K562 (cell line): Measurements from ENCODE around the gene UGT1A5. TPM values are rescaled to one million over a fixed set of nuclear protein-coding genes. Genes with fewer than 3 reads are reported as not detected.

ENCODE experiments used
- ATAC-seq: fragments of 200-7000 bp; cut with Tn5 transposase; 3 replicates; pipeline ENCODE4 v1.9.1; 2020; ENCODE audit warnings: moderate library complexity
- BruUV-seq: library from RNA; stranded (reverse); fragments of 400-500 nt; replicated peaks from 2 replicates; lab custom pipeline; 2021; lab: Mats Ljungman, UMichigan
- CTCF ChIA-PET: fragments of 300-600 bp; formaldehyde crosslinking; extraction: SDS; loops from one replicate; lab custom pipeline; 2021; ENCODE audit warnings: low intra/inter-chr PET ratio; lab: Yijun Ruan, JAX
- POLR2A ChIA-PET: fragments of 300-600, 350-650 bp; sonication (Branson Sonifier 250); formaldehyde crosslinking; extraction: SDS; loops from one replicate; lab custom pipeline; 2021; ENCODE audit warnings: antibody characterized with exemption, inconsistent platforms; lab: Yijun Ruan, JAX
- DNase-seq, 4 experiments: peaks; one replicate each; pipeline versions ENCODE4 v3.0.0 to v3.0.0-alpha.2; 2011 to 2018; ENCODE audit warnings: low spot score in 3 of 4, mixed read lengths in 3 of 4; ENCODE audit errors: extremely low read depth in 1 of 4
- FAIRE-seq: peaks from 2 replicates; lab custom pipeline; 2011; peaks lifted over from hg19 to GRCh38; lab: Jason Lieb, UNC
- H2AFZ ChIP-seq: 2 replicates; pipeline ENCODE4 v1.6.0; 2011; ENCODE audit warnings: low read depth, low read length, control low read depth, inconsistent platforms
- H3K27ac ChIP-seq: fragments of 200-600 bp; 3 replicates; pipeline ENCODE4 v1.8.0; 2011; ENCODE audit warnings: low read depth, mild to moderate bottlenecking, control low read depth, inconsistent platforms, low read length, moderate library complexity, mixed read lengths; ENCODE audit errors: extremely low read depth
- H3K27me3 ChIP-seq, 2 experiments: fragments of 300-600 bp in 1 of 2; 2 replicates in 1 of 2; 3 replicates in 1 of 2; pipeline versions ENCODE4 v1.6.0 to v1.8.0; 2011; ENCODE audit warnings: inconsistent platforms in 2 of 2, low read length in 2 of 2, mild to moderate bottlenecking in 1 of 2, mixed read lengths in 1 of 2, moderate library complexity in 1 of 2; ENCODE audit not compliant: control insufficient read depth in 2 of 2, insufficient read depth in 2 of 2
- H3K36me3 ChIP-seq: fragments of 300-600 bp; 3 replicates; pipeline ENCODE4 v1.8.0; 2011; ENCODE audit warnings: mild to moderate bottlenecking, low read length, inconsistent platforms; ENCODE audit not compliant: control insufficient read depth, insufficient read depth
- H3K4me1 ChIP-seq, 2 experiments: fragments of 200-600 bp in 1 of 2; replicated peaks in 1 of 2; 2 replicates in 1 of 2; 3 replicates in 1 of 2; pipeline versions ENCODE4 v1.5.1 to v1.8.0; 2011; ENCODE audit warnings: inconsistent platforms in 2 of 2, low read length in 2 of 2, mild to moderate bottlenecking in 1 of 2, mixed read lengths in 1 of 2, moderate library complexity in 1 of 2; ENCODE audit not compliant: control insufficient read depth in 2 of 2, insufficient read depth in 2 of 2
- H3K4me2 ChIP-seq: 2 replicates; pipeline ENCODE4 v1.6.1; 2011; ENCODE audit warnings: low read length, control low read depth, inconsistent platforms, mixed read lengths; ENCODE audit not compliant: insufficient read depth
- H3K4me3 ChIP-seq: fragments of 200-600 bp; sonication (generic), shearing (Covaris generic); 2 replicates; pipeline ENCODE4 v1.5.1; 2016; ENCODE audit warnings: control low read depth, inconsistent platforms
- H3K79me2 ChIP-seq: fragments of 200-600 bp; 3 replicates; pipeline ENCODE4 v1.8.0; 2011; ENCODE audit warnings: low read length, inconsistent platforms; ENCODE audit not compliant: control insufficient read depth, insufficient read depth
- H3K9ac ChIP-seq, 2 experiments: 2 replicates each; pipeline versions ENCODE4 v1.6.0 to v1.6.1; 2011; ENCODE audit warnings: low read depth in 2 of 2, low read length in 2 of 2, control low read depth in 1 of 2, inconsistent platforms in 1 of 2, mild to moderate bottlenecking in 1 of 2, mixed read lengths in 1 of 2; ENCODE audit not compliant: insufficient read depth in 1 of 2
- H3K9me1 ChIP-seq: one replicate; pipeline ENCODE4 v1.6.0; 2011; ENCODE audit warnings: inconsistent platforms, mild to moderate bottlenecking, low read length, moderate library complexity; ENCODE audit not compliant: control insufficient read depth, insufficient read depth
- H3K9me3 ChIP-seq: replicated peaks from 2 replicates; pipeline ENCODE4 v1.5.1; 2011; ENCODE audit warnings: low read depth, low read length, inconsistent platforms; ENCODE audit not compliant: control insufficient read depth, insufficient read depth
- H4K20me1 ChIP-seq: replicated peaks from 2 replicates; pipeline ENCODE4 v1.6.1; 2011; ENCODE audit warnings: low read length, inconsistent platforms, mixed read lengths; ENCODE audit not compliant: control insufficient read depth, insufficient read depth
- MNT ChIP-seq, 2 experiments: fragments of 450-650 bp; conservative IDR thresholded peaks; 2 replicates each; pipeline ENCODE4 v1.6.1; 2017; ENCODE audit warnings: mild to moderate bottlenecking in 2 of 2, moderate library complexity in 2 of 2
- POLR2AphosphoS5 ChIP-seq: IDR thresholded peaks from 2 replicates; pipeline ENCODE4 v1.6.1; 2011; ENCODE audit warnings: mild to moderate bottlenecking, low read depth, low read length, moderate library complexity; ENCODE audit not compliant: control insufficient read depth, insufficient read depth
- SPI1 ChIP-seq: IDR thresholded peaks from 2 replicates; pipeline ENCODE4 v1.6.1; 2011; ENCODE audit warnings: low read depth, low read length, control low read depth, borderline replicate concordance
- WGBS: fragments of 100-300 bp; shearing (Covaris generic); methylation state at CpG from one replicate; pipeline ENCODE4 v1.1.6; 2016; ENCODE audit warnings: low coverage, mixed read lengths; ENCODE audit not compliant: insufficient coverage; ENCODE audit errors: missing lambda C conversion rate; 5-methylcytosine and 5-hydroxymethylcytosine counted together
- in situ Hi-C: fragments of 300-500 bp; cut with MboI; formaldehyde crosslinking; loops from 4 replicates; pipeline ENCODE4 v1.15.0; 2018; ENCODE audit warnings: inconsistent platforms, mixed read lengths
- intact Hi-C: fragments of 100-400 bp; cut with micrococcal nuclease; formaldehyde crosslinking; loops from 2 replicates; pipeline ENCODE4 v1.14.2; 2022
- polyA plus RNA-seq, 8 experiments: library from polyadenylated mRNA; depleted of rRNA in 4 of 8; stranded (reverse) in 5 of 8; unstranded in 3 of 8; fragments of >200 nt; fragmentation: Nextera tagmentation in 2 of 8; fragmentation: Illumina TruSeq in 1 of 8; extraction: Ambion mirVana in 2 of 8; extraction: Trizol in 1 of 8; gene quantifications; 2 replicates each; pipeline versions ENCODE4 v1.2.1 to v1.2.3, GENCODE V29; 2011 to 2014; ENCODE audit warnings: inconsistent platforms in 1 of 8, missing spikeins in 1 of 8
- total RNA-seq, 7 experiments: library from RNA; depleted of rRNA in 6 of 7; stranded (reverse); fragments of >200 nt in 6 of 7; fragmentation: Illumina TruSeq in 2 of 7; extraction: Trizol in 2 of 7; gene quantifications; 2 replicates each; pipeline versions ENCODE4 v1.2.1 to v1.2.3, GENCODE V29; 2011 to 2021; ENCODE audit warnings: low replicate concordance in 1 of 7
- TF ChIP-seq, protein P1 (sequence below): fragments of 250-450 bp; sonication (Bioruptor Pico); IDR thresholded peaks from 2 replicates; pipeline ENCODE4 v1.5.0; 2020; ENCODE audit warnings: mild to moderate bottlenecking, borderline replicate concordance

UGT1A5 gene
- total and polyA plus RNA-seq, 9 of the 15 experiments (the other 6 are each of a cell fraction or from before 2014, with no cell fraction given), result not detected

GRCh38 chr2:233689031-233689430, 23.7 kb upstream of the UGT1A5 start:
- ChIA-PET CTCF (interaction anchor here (0.6 kb wide), 1 partner anchor 103 kb away, joined by 4 read pairs; no protein-coding TSS in a partner anchor), POLR2A (no interaction called here)
- no peak overlapping the region for H3K4me2 ChIP-seq

DNA sequence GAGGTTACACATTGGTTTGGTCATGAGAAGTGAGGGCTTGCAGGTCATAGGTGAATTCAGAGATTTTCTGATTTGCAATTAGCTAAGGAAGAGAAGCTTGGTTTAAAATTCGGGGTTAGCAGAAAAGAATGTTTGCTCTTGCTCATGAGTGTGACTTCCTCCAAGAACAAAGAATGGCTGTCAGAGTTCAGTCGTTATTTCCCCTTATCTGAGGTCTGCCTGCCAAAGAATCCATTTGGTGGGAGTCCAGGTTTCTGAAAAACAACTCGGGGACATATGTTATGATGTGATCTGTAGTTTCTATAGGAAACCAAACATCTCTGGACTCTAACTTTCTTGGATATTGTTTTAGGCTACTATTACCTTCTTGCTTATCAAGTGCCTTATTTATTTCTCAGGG, 23.2 kb upstream of the UGT1A5 start:
- in situ Hi-C loops, result no loop called here
- TF ChIP-seq POLR2AphosphoS5 (no peak), MNT (conservative IDR thresholded peaks at IDR 0.05) (no peak)
- TF ChIP-seq, all 486 proteins: peak for 0
- BruUV-seq, result no TSS peak
- H4K20me1 ChIP-seq, result no peaks in the 10 kb centered on the region; the same call in 1 of the 2 replicates
- no peak overlapping the region for H2AFZ ChIP-seq
- no peak overlapping the region for H3K4me3 ChIP-seq
- 3% methylated on average over 3 of the region's 3 CpGs for WGBS
- H3K27me3 ChIP-seq, result peaks cover 0 to 8% of the 10 kb centered on the region in 2 experiments; a peak in 3 of 5 replicates
- intact Hi-C loops, result no loop called here
- H3K4me2 ChIP-seq, result no peak overlapping the region
- no peaks in the 10 kb centered on the region for H3K9me1 ChIP-seq
- CTCF ChIA-PET, result no interaction called here
- no peaks in the 10 kb centered on the region for H3K4me1 ChIP-seq
- ATAC-seq (no peak), FAIRE-seq (no peak), DNase-seq (no peak)
- H3K9me3 ChIP-seq, result no peaks in the 10 kb centered on the region
- no peak overlapping the region for H3K27ac ChIP-seq
- H3K9ac ChIP-seq, result no peak overlapping the region
- H3K36me3 ChIP-seq, result no peaks in the 10 kb centered on the region
- POLR2A ChIA-PET, result no interaction called here
- H3K79me2 ChIP-seq, result no peaks in the 10 kb centered on the region

More at GRCh38 chr2:233689031-233689430, 23.7 kb upstream of the UGT1A5 start:
- intact Hi-C loops (no loop called here), in situ Hi-C loops (no loop called here)
- Histone ChIP-seq H3K27ac (no peak overlapping the region), H3K9me3 (no peaks in the 10 kb centered on the region), H3K27me3 (peaks cover 0 to 8% of the 10 kb centered on the region in 2 experiments; a peak in 3 of 5 replicates), H3K9ac (no peak overlapping the region), H2AFZ (no peak overlapping the region), H3K79me2 (no peaks in the 10 kb centered on the region), H3K4me3 (no peak overlapping the region), H3K4me1 (no peaks in the 10 kb centered on the region), H4K20me1 (no peaks in the 10 kb centered on the region; the same call in 1 of the 2 replicates), H3K9me1 (no peaks in the 10 kb centered on the region), H3K36me3 (no peaks in the 10 kb centered on the region)
- DNase-seq (no peak), ATAC-seq (no peak), FAIRE-seq (no peak)
- TF ChIP-seq, protein P1, sequence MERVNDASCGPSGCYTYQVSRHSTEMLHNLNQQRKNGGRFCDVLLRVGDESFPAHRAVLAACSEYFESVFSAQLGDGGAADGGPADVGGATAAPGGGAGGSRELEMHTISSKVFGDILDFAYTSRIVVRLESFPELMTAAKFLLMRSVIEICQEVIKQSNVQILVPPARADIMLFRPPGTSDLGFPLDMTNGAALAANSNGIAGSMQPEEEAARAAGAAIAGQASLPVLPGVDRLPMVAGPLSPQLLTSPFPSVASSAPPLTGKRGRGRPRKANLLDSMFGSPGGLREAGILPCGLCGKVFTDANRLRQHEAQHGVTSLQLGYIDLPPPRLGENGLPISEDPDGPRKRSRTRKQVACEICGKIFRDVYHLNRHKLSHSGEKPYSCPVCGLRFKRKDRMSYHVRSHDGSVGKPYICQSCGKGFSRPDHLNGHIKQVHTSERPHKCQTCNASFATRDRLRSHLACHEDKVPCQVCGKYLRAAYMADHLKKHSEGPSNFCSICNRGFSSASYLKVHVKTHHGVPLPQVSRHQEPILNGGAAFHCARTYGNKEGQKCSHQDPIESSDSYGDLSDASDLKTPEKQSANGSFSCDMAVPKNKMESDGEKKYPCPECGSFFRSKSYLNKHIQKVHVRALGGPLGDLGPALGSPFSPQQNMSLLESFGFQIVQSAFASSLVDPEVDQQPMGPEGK (CRISPR knock-in tag), result no peak
- TF ChIP-seq SPI1, result 0 out of 2 replicates have a peak, but pooled peaks have one; percentile 26
- BruUV-seq, result no TSS peak
